Tibial nerve (tissue), 4 donors: Measurements from ENCODE around the gene CDYL. TPM values are rescaled to one million over a fixed set of nuclear protein-coding genes. Genes with fewer than 3 reads are reported as not detected.

Experiments used
- DNase-seq, 2 donors: peaks; one replicate each; pipeline ENCODE4 v3.0.0-alpha.2; 2019; ENCODE audit warnings: low spot score in 2 of 2
- H3K27ac ChIP-seq, 4 donors: fragments of 200-600 bp; sonication (generic) in 3 of 4; one replicate each; pipeline ENCODE4 v1.5.1; 2017 to 2019; ENCODE audit warnings: mild to moderate bottlenecking in 1 of 4
- H3K27me3 ChIP-seq, 2 donors: fragments of 200-600 bp; sonication (generic) in 1 of 2; one replicate each; pipeline versions ENCODE4 v1.5.1 to v1.6.0; 2017 to 2019
- H3K36me3 ChIP-seq, 3 donors: fragments of 200-600 bp; sonication (generic); one replicate each; pipeline ENCODE4 v1.5.1; 2018 to 2019
- H3K4me1 ChIP-seq, 4 donors: fragments of 200-600 bp; sonication (generic) in 3 of 4; one replicate each; pipeline ENCODE4 v1.5.1; 2017 to 2019
- H3K4me3 ChIP-seq, 4 donors: fragments of 200-600 bp; sonication (generic) in 3 of 4; one replicate each; pipeline ENCODE4 v1.5.1; 2017 to 2019; ENCODE audit warnings: mild to moderate bottlenecking in 1 of 4, moderate library complexity in 1 of 4
- H3K9me3 ChIP-seq, 4 donors: fragments of 200-600 bp; sonication (generic) in 3 of 4; one replicate each; pipeline ENCODE4 v1.5.1; 2017 to 2019
- CTCF ChIP-seq, 5 experiments: fragments of 200-600 bp in 3 of 5; fragments of 450-650 bp in 2 of 5; sonication (generic) in 3 of 5; IDR thresholded peaks; one replicate each; pipeline ENCODE4 v1.5.1; 2016 to 2019; ENCODE audit warnings: antibody characterized with exemption in 5 of 5, mild to moderate bottlenecking in 3 of 5, moderate library complexity in 2 of 5
- EP300 ChIP-seq, 2 donors: sonication (generic); formaldehyde crosslinking; IDR thresholded peaks; one replicate each; pipeline ENCODE4 v1.6.1; 2017; ENCODE audit warnings: antibody characterized with exemption in 2 of 2, mild to moderate bottlenecking in 1 of 2
- POLR2A ChIP-seq, 2 donors: fragments of 450-650 bp; IDR thresholded peaks; one replicate each; pipeline ENCODE4 v1.6.1; 2017; ENCODE audit warnings: antibody characterized with exemption in 2 of 2, mild to moderate bottlenecking in 2 of 2, moderate library complexity in 2 of 2
- WGBS, 2 donors: methylation state at CpG; one replicate each; pipeline ENCODE4 v1.1.5; 2018; 5-methylcytosine and 5-hydroxymethylcytosine counted together
- total RNA-seq, 4 donors: library from RNA; depleted of rRNA; stranded (reverse); fragments of >200 nt; gene quantifications; one replicate each; pipeline ENCODE4 v1.1.0, GENCODE V29; 2016

CDYL gene
- total RNA-seq, 4 donors from 2014 or later, result 20.3 to 37.5 (median 31.7) TPM

GRCh38 chr6:4759997-4760396, 16.2 kb upstream of the CDYL start:
- no peaks in the 10 kb centered on the region for H3K36me3 ChIP-seq
- H3K27ac ChIP-seq, result no peak overlapping the region
- H3K4me1 ChIP-seq, result no peaks in the 10 kb centered on the region
- no peak for DNase-seq
- TF ChIP-seq CTCF (IDR thresholded peaks at IDR 0.05) (no peak), EP300 (IDR thresholded peaks at IDR 0.05) (no peak), POLR2A (IDR thresholded peaks at IDR 0.05) (no peak)
- H3K9me3 ChIP-seq, result peaks cover 0 to 34% (median 3%) of the 10 kb centered on the region in 4 donors
- WGBS, 2 donors, result 34 to 41% methylated on average over 1 of the region's 1 CpG
- no peak overlapping the region for H3K4me3 ChIP-seq
- no peaks in the 10 kb centered on the region for H3K27me3 ChIP-seq

- H3K36me3 ChIP-seq, result no peaks in the 10 kb centered on the region
- TF ChIP-seq CTCF (IDR thresholded peaks at IDR 0.05) (no peak), POLR2A (IDR thresholded peaks at IDR 0.05) (no peak), EP300 (IDR thresholded peaks at IDR 0.05) (no peak)
- H3K9me3 ChIP-seq, result peaks cover 0 to 41% (median 3%) of the 10 kb centered on the region in 4 donors
- DNase-seq, result no peak
- H3K27ac ChIP-seq, result no peak overlapping the region
- H3K27me3 ChIP-seq, result no peaks in the 10 kb centered on the region
- no peak overlapping the region for H3K4me3 ChIP-seq
- WGBS, 2 donors, result 80 to 92% methylated on average over 3 of the region's 3 CpGs
- no peaks in the 10 kb centered on the region for H3K4me1 ChIP-seq
Observed at GRCh38 chr6:4760773-4761172, 15.4 kb upstream of the CDYL start.

- H3K4me1 ChIP-seq, result no peaks in the 10 kb centered on the region
- no peak for DNase-seq
- no peak overlapping the region for H3K4me3 ChIP-seq
- no peaks in the 10 kb centered on the region for H3K27me3 ChIP-seq
- H3K36me3 ChIP-seq, result no peaks in the 10 kb centered on the region
- H3K9me3 ChIP-seq, result peaks cover 0 to 44% (median 3%) of the 10 kb centered on the region in 4 donors
- no peak for TF ChIP-seq POLR2A (IDR thresholded peaks at IDR 0.05)
- TF ChIP-seq CTCF (IDR thresholded peaks at IDR 0.05), result no peak
- no peak for TF ChIP-seq EP300 (IDR thresholded peaks at IDR 0.05)
- no peak overlapping the region for H3K27ac ChIP-seq
Observed at GRCh38 chr6:4762294-4762693, 13.9 kb upstream of the CDYL start.

GRCh38 chr6:4763921-4764320, 12.3 kb upstream of the CDYL start:
- 94 to 95% methylated on average over 1 of the region's 1 CpG for WGBS, 2 donors
- H3K4me3 ChIP-seq, result no peak overlapping the region
- no peaks in the 10 kb centered on the region for H3K4me1 ChIP-seq
- no peaks in the 10 kb centered on the region for H3K27me3 ChIP-seq
- H3K9me3 ChIP-seq, result peaks cover 0 to 44% (median 3%) of the 10 kb centered on the region in 4 donors
- DNase-seq, result no peak
- TF ChIP-seq CTCF (IDR thresholded peaks at IDR 0.05) (no peak), POLR2A (IDR thresholded peaks at IDR 0.05) (no peak), EP300 (IDR thresholded peaks at IDR 0.05) (no peak)
- no peak overlapping the region for H3K27ac ChIP-seq
- H3K36me3 ChIP-seq, result no peaks in the 10 kb centered on the region

- Histone ChIP-seq H3K27me3 (no peaks in the 10 kb centered on the region), H3K27ac (no peak overlapping the region), H3K36me3 (no peaks in the 10 kb centered on the region), H3K9me3 (peaks cover 0 to 21% (median 3%) of the 10 kb centered on the region in 4 donors), H3K4me3 (no peak overlapping the region), H3K4me1 (peaks cover 0 to 5% (median 0%) of the 10 kb centered on the region in 4 donors)
- TF ChIP-seq CTCF (IDR thresholded peaks at IDR 0.05) (no peak), POLR2A (IDR thresholded peaks at IDR 0.05) (no peak), EP300 (IDR thresholded peaks at IDR 0.05) (no peak)
- WGBS, 2 donors, result 84 to 85% methylated on average over 7 of the region's 7 CpGs
- no peak for DNase-seq
Observed at GRCh38 chr6:4768815-4769214, 7.4 kb upstream of the CDYL start.
